Panc1 (cell line): ENCODE measurements around the gene C1orf198. TPM values are rescaled to one million over a fixed set of nuclear protein-coding genes. Genes with fewer than 3 reads are reported as not detected.

Experiments
- ATAC-seq: fragments of 200-7000 bp; cut with Tn5 transposase; 2 replicates; pipeline ENCODE4 v1.9.1; 2020; ENCODE audit warnings: mild to moderate bottlenecking, moderate library complexity
- BruUV-seq: library from RNA; stranded (reverse); fragments of 400-500 nt; replicated peaks from 2 replicates; lab custom pipeline; 2021; lab: Mats Ljungman, UMichigan
- CTCF ChIA-PET: fragments of 300-600 bp; sonication (Branson Sonifier 250); formaldehyde crosslinking; loops from one replicate; lab custom pipeline; 2022; ENCODE audit warnings: antibody characterized with exemption; lab: Charles Lee
- POLR2A ChIA-PET: fragments of 300-600 bp; sonication (Branson Sonifier 250); formaldehyde crosslinking; loops from one replicate; lab custom pipeline; 2022; ENCODE audit warnings: antibody characterized with exemption; lab: Charles Lee
- DNase-seq: peaks from one replicate; pipeline ENCODE4 v3.0.0-alpha.2; 2010; ENCODE audit warnings: low read depth, low spot score
- H3K27ac ChIP-seq: 2 replicates; pipeline ENCODE4 v1.5.1; 2011; ENCODE audit warnings: mild to moderate bottlenecking, low read length, inconsistent platforms
- H3K27me3 ChIP-seq: fragments of 200-500 bp; sonication (Bioruptor generic); 2 replicates; pipeline ENCODE4 v1.6.0; 2014; ENCODE audit warnings: low read length, inconsistent platforms; ENCODE audit not compliant: control insufficient read depth, insufficient read depth
- H3K36me3 ChIP-seq: fragments of 200-500 bp; sonication (Bioruptor generic); 2 replicates; pipeline ENCODE4 v1.5.1; 2014; ENCODE audit warnings: inconsistent platforms, mild to moderate bottlenecking, low read length, moderate library complexity; ENCODE audit not compliant: control insufficient read depth, insufficient read depth
- H3K4me1 ChIP-seq: 2 replicates; pipeline ENCODE4 v1.5.1; 2011; ENCODE audit warnings: inconsistent platforms, mild to moderate bottlenecking, low read length, moderate library complexity; ENCODE audit not compliant: control insufficient read depth, insufficient read depth
- H3K4me3 ChIP-seq, 2 experiments: 2 replicates each; pipeline ENCODE4 v1.5.1; 2011 to 2012; ENCODE audit warnings: low read depth in 2 of 2, low read length in 2 of 2, mild to moderate bottlenecking in 2 of 2, inconsistent platforms in 1 of 2, moderate library complexity in 1 of 2
- H3K9me3 ChIP-seq: fragments of 200-500 bp; sonication (Bioruptor generic); 2 replicates; pipeline ENCODE4 v1.5.1; 2014; ENCODE audit warnings: low read depth, mild to moderate bottlenecking, inconsistent platforms, low read length, moderate library complexity; ENCODE audit not compliant: control insufficient read depth, insufficient read depth
- CTCF ChIP-seq: fragments of 450-650 bp; IDR thresholded peaks from 2 replicates; pipeline ENCODE4 v1.5.1; 2017; ENCODE audit warnings: mild to moderate bottlenecking
- POLR2AphosphoS5 ChIP-seq: IDR thresholded peaks from 2 replicates; pipeline ENCODE4 v1.6.1; 2012; ENCODE audit warnings: mild to moderate bottlenecking, low read depth, low read length, moderate library complexity
- REST ChIP-seq, 2 experiments: IDR thresholded peaks; 2 replicates each; pipeline ENCODE4 v1.6.1; 2011 to 2012; ENCODE audit warnings: low read depth in 2 of 2, control low read depth in 1 of 2, low read length in 1 of 2, mild to moderate bottlenecking in 1 of 2, moderate library complexity in 1 of 2; ENCODE audit not compliant: insufficient read depth in 1 of 2
- SIN3A ChIP-seq: IDR thresholded peaks from 2 replicates; pipeline ENCODE4 v1.6.1; 2012; ENCODE audit warnings: low read depth, mild to moderate bottlenecking, low read length, moderate library complexity, borderline replicate concordance; ENCODE audit not compliant: insufficient read depth
- TCF7L2 ChIP-seq: IDR thresholded peaks from 2 replicates; pipeline ENCODE4 v1.6.1; 2011; ENCODE audit warnings: mild to moderate bottlenecking, low read depth, low read length, inconsistent platforms
- in situ Hi-C: cut with HindIII; loops from 2 replicates; pipeline ENCODE4 v1.10.0; 2016; ENCODE audit warnings: low sequenced_read_pairs, low pct_unique_long_range_greater_than_20kb
- intact Hi-C: fragments of 100-400 bp; cut with micrococcal nuclease; formaldehyde crosslinking; loops from one replicate; pipeline ENCODE4 v1.10.0; 2022; ENCODE audit not compliant: unreplicated experiment
- total RNA-seq: library from RNA; stranded (reverse); gene quantifications from one replicate; pipeline ENCODE4 v1.2.1, GENCODE V29; 2021; ENCODE audit not compliant: unreplicated experiment

Gene C1orf198
- total RNA-seq, 1 experiment from 2014 or later = 33.6 TPM

GRCh38 chr1:230909974-230910754 lies 41.8 kb upstream of the C1orf198 start:
- intact Hi-C loops (loop anchor here (10.0 kb wide), 2 partner anchors 95 to 185 kb away; no protein-coding TSS in a partner anchor), in situ Hi-C loops (no loop called here)
- ATAC-seq (no peak), DNase-seq (no peak)
- TF ChIP-seq REST (IDR thresholded peaks at IDR 0.05; ENCODE audit: insufficient read depth in 1 of 2, low read depth in 2 of 2, low read length in 1 of 2) (no peak), TCF7L2 (no peak), POLR2AphosphoS5 (no peak), SIN3A (no peak), CTCF (no peak)
- Histone ChIP-seq H3K4me3 (no peak overlapping the region), H3K9me3 (no peaks in the 10 kb centered on the region), H3K36me3 (peaks cover 8% of the 10 kb centered on the region), H3K27me3 (no peaks in the 10 kb centered on the region), H3K4me1 (no peaks in the 10 kb centered on the region), H3K27ac (no peak overlapping the region)
- POLR2A ChIA-PET = no interaction called here
- BruUV-seq = no TSS peak
- CTCF ChIA-PET = no interaction called here

GRCh38 chr1:230907472-230908205 lies 39.3 kb upstream of the C1orf198 start:
- intact Hi-C loops = loop anchor here (10.0 kb wide), 1 partner anchor 93 kb away; no protein-coding TSS in a partner anchor
- no TSS peak for BruUV-seq
- ATAC-seq = no peak
- H3K36me3 ChIP-seq = peaks cover 8% of the 10 kb centered on the region
- ChIA-PET CTCF (no interaction called here), POLR2A (no interaction called here)
- H3K9me3 ChIP-seq = no peaks in the 10 kb centered on the region
- H3K4me3 ChIP-seq = no peak overlapping the region
- DNase-seq = no peak
- no peak overlapping the region for H3K27ac ChIP-seq
- in situ Hi-C loops = no loop called here
- H3K4me1 ChIP-seq = no peaks in the 10 kb centered on the region
- TF ChIP-seq POLR2AphosphoS5 (no peak), CTCF (no peak), REST (IDR thresholded peaks at IDR 0.05; ENCODE audit: insufficient read depth in 1 of 2, low read depth in 2 of 2, low read length in 1 of 2) (no peak), SIN3A (no peak), TCF7L2 (no peak)
- H3K27me3 ChIP-seq = no peaks in the 10 kb centered on the region
